Measurements from ENCODE around the gene SVBP.

SVBP gene

GRCh38 chr1:42768172-42768571 is 49.0 kb downstream of the SVBP start:
- Mint-ChIP-seq H3K27me3 (ENCODE audit: low read depth) (no peaks in the 10 kb centered on the region), H3K36me3 (ENCODE audit: low read depth) (peaks cover 13% of the 10 kb centered on the region), H3K4me3 (no peak overlapping the region), H3K4me1 (ENCODE audit: low read depth) (peaks cover 17% of the 10 kb centered on the region), H3K27ac (no peak overlapping the region), H3K9me3 (no peaks in the 10 kb centered on the region)

GRCh38 chr1:42767510-42768000 is 49.6 kb downstream of the SVBP start:
- no peaks in the 10 kb centered on the region for H3K27me3 Mint-ChIP-seq (ENCODE audit: low read depth)
- peaks cover 9% of the 10 kb centered on the region for H3K36me3 Mint-ChIP-seq (ENCODE audit: low read depth)
- no peak overlapping the region for H3K4me3 Mint-ChIP-seq
- H3K9me3 Mint-ChIP-seq, result no peaks in the 10 kb centered on the region
- peak overlapping the region; percentile 88 for H3K27ac Mint-ChIP-seq
- peaks cover 19% of the 10 kb centered on the region for H3K4me1 Mint-ChIP-seq (ENCODE audit: low read depth)

- no peaks in the 10 kb centered on the region for H3K27me3 Mint-ChIP-seq (ENCODE audit: low read depth)
- H3K9me3 Mint-ChIP-seq, result no peaks in the 10 kb centered on the region
- H3K4me3 Mint-ChIP-seq, result no peak within 1 kb of the TSS
- peaks cover 7% of the 10 kb centered on the region for H3K36me3 Mint-ChIP-seq (ENCODE audit: low read depth)
- H3K27ac Mint-ChIP-seq, result peak within 1 kb of the TSS; percentile 88
- peaks cover 21% of the 10 kb centered on the region for H3K4me1 Mint-ChIP-seq (ENCODE audit: low read depth)
Observed at GRCh38 chr1:42766741-42767509, 50.3 kb downstream of the SVBP start, which contains the start of the genes C1orf50 and P3H1. Gene C1orf50 (plus strand): TSS chr1:42767249. CDS start chr1:42767312, 63 bp downstream. Gene P3H1 (minus strand): TSS chr1:42767028. CDS start chr1:42766971, 57 bp downstream.

GRCh38 chr1:42765832-42766740 is 51.1 kb downstream of the SVBP start:
- H3K9me3 Mint-ChIP-seq, result no peaks in the 10 kb centered on the region
- no peak overlapping the region for H3K27ac Mint-ChIP-seq
- H3K4me1 Mint-ChIP-seq (ENCODE audit: low read depth), result peaks cover 20% of the 10 kb centered on the region
- H3K36me3 Mint-ChIP-seq (ENCODE audit: low read depth), result peaks cover 7% of the 10 kb centered on the region
- H3K4me3 Mint-ChIP-seq, result no peak overlapping the region
- no peaks in the 10 kb centered on the region for H3K27me3 Mint-ChIP-seq (ENCODE audit: low read depth)

- no peak overlapping the region for H3K27ac Mint-ChIP-seq
Observed at GRCh38 chr1:42765269-42765668, 51.9 kb downstream of the SVBP start.

GRCh38 chr1:42762269-42762668 is 54.9 kb downstream of the SVBP start:
- Mint-ChIP-seq H3K9me3 (no peaks in the 10 kb centered on the region), H3K36me3 (ENCODE audit: low read depth) (peaks cover 6% of the 10 kb centered on the region), H3K4me1 (ENCODE audit: low read depth) (peaks cover 5% of the 10 kb centered on the region), H3K27me3 (ENCODE audit: low read depth) (no peaks in the 10 kb centered on the region), H3K4me3 (no peak overlapping the region), H3K27ac (no peak overlapping the region)

More at GRCh38 chr1:42765269-42765668, 51.9 kb downstream of the SVBP start:
- no peaks in the 10 kb centered on the region for H3K27me3 Mint-ChIP-seq (ENCODE audit: low read depth)
- no peaks in the 10 kb centered on the region for H3K9me3 Mint-ChIP-seq
- H3K4me1 Mint-ChIP-seq (ENCODE audit: low read depth), result peaks cover 17% of the 10 kb centered on the region
- H3K36me3 Mint-ChIP-seq (ENCODE audit: low read depth), result peaks cover 4% of the 10 kb centered on the region
- H3K4me3 Mint-ChIP-seq, result no peak overlapping the region

GRCh38 chr1:42761567-42761966 is 55.6 kb downstream of the SVBP start:
- no peaks in the 10 kb centered on the region for H3K27me3 Mint-ChIP-seq (ENCODE audit: low read depth)
- no peaks in the 10 kb centered on the region for H3K9me3 Mint-ChIP-seq
- peaks cover 12% of the 10 kb centered on the region for H3K36me3 Mint-ChIP-seq (ENCODE audit: low read depth)
- no peak overlapping the region for H3K27ac Mint-ChIP-seq
- peaks cover 9% of the 10 kb centered on the region for H3K4me1 Mint-ChIP-seq (ENCODE audit: low read depth)
- no peak overlapping the region for H3K4me3 Mint-ChIP-seq

- Mint-ChIP-seq H3K27ac (no peak overlapping the region), H3K4me3 (no peak overlapping the region)
Observed at GRCh38 chr1:42759114-42759513, 58.1 kb downstream of the SVBP start.

GRCh38 chr1:42758641-42759040 is 58.6 kb downstream of the SVBP start:
- H3K9me3 Mint-ChIP-seq, result no peaks in the 10 kb centered on the region
- H3K27me3 Mint-ChIP-seq (ENCODE audit: low read depth), result no peaks in the 10 kb centered on the region
- H3K4me3 Mint-ChIP-seq, result no peak overlapping the region
- H3K4me1 Mint-ChIP-seq (ENCODE audit: low read depth), result peaks cover 9% of the 10 kb centered on the region
- H3K36me3 Mint-ChIP-seq (ENCODE audit: low read depth), result peaks cover 30% of the 10 kb centered on the region
- no peak overlapping the region for H3K27ac Mint-ChIP-seq

More at GRCh38 chr1:42759114-42759513, 58.1 kb downstream of the SVBP start:
- H3K27me3 Mint-ChIP-seq (ENCODE audit: low read depth), result no peaks in the 10 kb centered on the region
- H3K9me3 Mint-ChIP-seq, result no peaks in the 10 kb centered on the region
- peaks cover 27% of the 10 kb centered on the region for H3K36me3 Mint-ChIP-seq (ENCODE audit: low read depth)
- H3K4me1 Mint-ChIP-seq (ENCODE audit: low read depth), result peaks cover 9% of the 10 kb centered on the region

- H3K9me3 Mint-ChIP-seq, result no peaks in the 10 kb centered on the region
- peaks cover 9% of the 10 kb centered on the region for H3K4me1 Mint-ChIP-seq (ENCODE audit: low read depth)
- H3K4me3 Mint-ChIP-seq, result no peak overlapping the region
- H3K27me3 Mint-ChIP-seq (ENCODE audit: low read depth), result no peaks in the 10 kb centered on the region
- H3K27ac Mint-ChIP-seq, result no peak overlapping the region
- H3K36me3 Mint-ChIP-seq (ENCODE audit: low read depth), result peaks cover 36% of the 10 kb centered on the region
Observed at GRCh38 chr1:42757892-42758275, 59.3 kb downstream of the SVBP start.

Measured in T-helper 1 cell treated with Interleukin-12 subunit alpha and Interleukin-12 subunit beta and Interleukin-4 antibody, amounts not matched to agents 30 μg/mL and 1 μg/mL, for 36 hours (primary cell).